DOHH2 (cell line): Measurements from ENCODE around the gene TSPAN5.

ENCODE experiments used
- CTCF ChIP-seq: fragments of 200-600 bp; sonication (generic); IDR thresholded peaks from one replicate; pipeline ENCODE4 v1.5.1; 2014; ENCODE audit warnings: antibody characterized with exemption, mild to moderate bottlenecking, low read depth, low read length; ENCODE audit not compliant: poor library complexity, severe bottlenecking
- EZH2phosphoT487 ChIP-seq: fragments of 200-600 bp; sonication (generic); IDR thresholded peaks from 2 replicates; pipeline ENCODE4 v1.6.1; 2017; ENCODE audit warnings: borderline replicate concordance, mild to moderate bottlenecking, antibody characterized with exemption, low read length, moderate library complexity, mixed read lengths

- TF ChIP-seq CTCF (no peak), EZH2phosphoT487 (no peak)
Measured at GRCh38 chr4:98623126-98623802, 35.1 kb downstream of the TSPAN5 start.
